IMR-90 (cell line): Measurements from ENCODE around the gene GNA14. TPM values are rescaled to one million over a fixed set of nuclear protein-coding genes. Genes with fewer than 3 reads are reported as not detected.

ENCODE experiments used
- ATAC-seq: fragments of 200-7000 bp; cut with Tn5 transposase; 2 replicates; pipeline ENCODE4 v1.9.1; 2020; ENCODE audit warnings: low read depth, mild to moderate bottlenecking, moderate library complexity
- BruUV-seq: library from RNA; stranded (reverse); fragments of 400-500 nt; replicated peaks from 2 replicates; lab custom pipeline; 2021; lab: Mats Ljungman, UMichigan
- CTCF ChIA-PET: fragments of 300-600 bp; formaldehyde crosslinking; extraction: SDS; loops from one replicate; lab custom pipeline; 2021; ENCODE audit warnings: antibody characterized with exemption; lab: Yijun Ruan, JAX
- POLR2A ChIA-PET: fragments of 300-600 bp; sonication (Branson Sonifier 250); formaldehyde crosslinking; loops from one replicate; lab custom pipeline; 2022; ENCODE audit warnings: antibody characterized with exemption; ENCODE audit not compliant: unreplicated experiment; lab: Charles Lee
- DNase-seq: peaks from one replicate; pipeline ENCODE4 v3.0.0; 2013
- H2AFZ ChIP-seq: replicated peaks from 2 replicates; pipeline ENCODE3; 2013; ENCODE audit warnings: low read length, mild to moderate bottlenecking; ENCODE audit not compliant: poor library complexity
- H2AK5ac ChIP-seq: 2 replicates; pipeline ENCODE4 v1.6.1; 2013; ENCODE audit warnings: low read depth, low read length, inconsistent platforms
- H2AK9ac ChIP-seq: replicated peaks from 2 replicates; pipeline ENCODE3; 2013; ENCODE audit warnings: mild to moderate bottlenecking, low read depth, low read length, moderate library complexity; ENCODE audit not compliant: poor library complexity
- H2BK120ac ChIP-seq: 2 replicates; pipeline ENCODE4 v1.6.1; 2013; ENCODE audit warnings: low read depth, low read length, inconsistent platforms
- H2BK15ac ChIP-seq: 3 replicates; pipeline ENCODE4 v1.6.1; 2013; ENCODE audit warnings: low read depth, low read length, inconsistent platforms
- H2BK20ac ChIP-seq: 2 replicates; pipeline ENCODE4 v1.6.1; 2013; ENCODE audit warnings: low read depth, mild to moderate bottlenecking, inconsistent platforms, low read length, moderate library complexity
- H2BK5ac ChIP-seq: 2 replicates; pipeline ENCODE4 v1.6.1; 2013; ENCODE audit warnings: mild to moderate bottlenecking, low read depth, low read length, inconsistent platforms; ENCODE audit not compliant: poor library complexity, severe bottlenecking
- H3K14ac ChIP-seq: replicated peaks from 2 replicates; pipeline ENCODE4 v1.6.1; 2013; ENCODE audit warnings: low read depth, low read length, inconsistent platforms
- H3K18ac ChIP-seq: 2 replicates; pipeline ENCODE4 v1.6.1; 2013; ENCODE audit warnings: low read depth, low read length, control low read depth
- H3K23ac ChIP-seq: 2 replicates; pipeline ENCODE4 v1.6.1; 2013; ENCODE audit warnings: low read depth, low read length, inconsistent platforms
- H3K27ac ChIP-seq: 2 replicates; pipeline ENCODE4 v1.5.1; 2013; ENCODE audit warnings: mild to moderate bottlenecking, control low read depth, low read length; ENCODE audit not compliant: insufficient read depth
- H3K27me3 ChIP-seq: 2 replicates; pipeline ENCODE4 v1.6.1; 2013; ENCODE audit warnings: low read length; ENCODE audit not compliant: control insufficient read depth, insufficient read depth
- H3K36me3 ChIP-seq: 2 replicates; pipeline ENCODE4 v1.6.1; 2013; ENCODE audit warnings: low read length, mixed read lengths; ENCODE audit not compliant: control insufficient read depth, insufficient read depth
- H3K4ac ChIP-seq: 2 replicates; pipeline ENCODE4 v1.6.1; 2013; ENCODE audit warnings: low read depth, low read length, inconsistent platforms
- H3K4me1 ChIP-seq: 2 replicates; pipeline ENCODE4 v1.6.1; 2013; ENCODE audit warnings: low read length, mixed read lengths; ENCODE audit not compliant: control insufficient read depth, insufficient read depth
- H3K4me2 ChIP-seq: 2 replicates; pipeline ENCODE4 v1.6.1; 2013; ENCODE audit warnings: low read depth, mild to moderate bottlenecking, control low read depth, low read length, moderate library complexity
- H3K4me3 ChIP-seq: 2 replicates; pipeline ENCODE4 v1.5.1; 2013; ENCODE audit warnings: low read depth, mild to moderate bottlenecking, control low read depth, low read length, moderate library complexity; ENCODE audit not compliant: insufficient read depth
- H3K56ac ChIP-seq: 2 replicates; pipeline ENCODE4 v1.6.1; 2013; ENCODE audit warnings: low read length, inconsistent platforms; ENCODE audit not compliant: insufficient read depth; ENCODE audit errors: extremely low read depth
- H3K79me1 ChIP-seq, 2 experiments: 2 replicates each; pipeline ENCODE4 v1.6.1; 2013; ENCODE audit warnings: low read length in 2 of 2, inconsistent platforms in 1 of 2, low read depth in 1 of 2
- H3K9ac ChIP-seq: 2 replicates; pipeline ENCODE4 v1.6.1; 2013; ENCODE audit warnings: low read depth, low read length, control low read depth
- H3K9me1 ChIP-seq: 2 replicates; pipeline ENCODE4 v1.6.1; 2013; ENCODE audit warnings: low read length, inconsistent platforms; ENCODE audit not compliant: insufficient read depth
- H3K9me3 ChIP-seq: 2 replicates; pipeline ENCODE4 v1.6.1; 2013; ENCODE audit warnings: low read length; ENCODE audit not compliant: control insufficient read depth, insufficient read depth
- H4K20me1 ChIP-seq: 2 replicates; pipeline ENCODE4 v1.6.1; 2013; ENCODE audit warnings: low read length, inconsistent platforms; ENCODE audit not compliant: insufficient read depth
- H4K5ac ChIP-seq: 2 replicates; pipeline ENCODE4 v1.6.1; 2013; ENCODE audit warnings: mild to moderate bottlenecking, low read depth, low read length, control low read depth
- H4K8ac ChIP-seq, 2 experiments: 2 replicates each; pipeline ENCODE4 v1.6.1; 2013; ENCODE audit warnings: low read depth in 2 of 2, low read length in 2 of 2, control low read depth in 1 of 2, inconsistent platforms in 1 of 2
- H4K91ac ChIP-seq: 2 replicates; pipeline ENCODE4 v1.6.1; 2013; ENCODE audit warnings: low read depth, low read length, inconsistent platforms; ENCODE audit not compliant: insufficient read depth
- BHLHE40 ChIP-seq: fragments of 150-350 bp; IDR thresholded peaks from 2 replicates; pipeline ENCODE4 v1.6.1; 2016; ENCODE audit warnings: mild to moderate bottlenecking, low read depth, low read length
- CEBPB ChIP-seq: IDR thresholded peaks from 2 replicates; pipeline ENCODE4 v1.6.1; 2012; ENCODE audit warnings: low read depth, low read length, improper control_type of control experiment
- CHD1 ChIP-seq: IDR thresholded peaks from 2 replicates; pipeline ENCODE4 v1.6.1; 2012; ENCODE audit warnings: low read depth, low read length, improper control_type of control experiment
- ELK1 ChIP-seq: fragments of 150-350 bp; IDR thresholded peaks from 2 replicates; pipeline ENCODE4 v1.6.1; 2016; ENCODE audit warnings: low read depth, mild to moderate bottlenecking, low read length, moderate library complexity, borderline replicate concordance
- FOS ChIP-seq: fragments of 150-350 bp; IDR thresholded peaks from 2 replicates; pipeline ENCODE4 v1.6.1; 2016; ENCODE audit warnings: low read depth, low read length
- MAFK ChIP-seq: IDR thresholded peaks from 2 replicates; pipeline ENCODE4 v1.6.1; 2012; ENCODE audit warnings: low read depth, low read length, improper control_type of control experiment
- MAZ ChIP-seq: IDR thresholded peaks from 2 replicates; pipeline ENCODE4 v1.6.1; 2012; ENCODE audit warnings: low read depth, mild to moderate bottlenecking, low read length, improper control_type of control experiment, moderate library complexity, borderline replicate concordance
- MXI1 ChIP-seq: IDR thresholded peaks from 2 replicates; pipeline ENCODE4 v1.6.1; 2012; ENCODE audit warnings: low read depth, mild to moderate bottlenecking, low read length, moderate library complexity, borderline replicate concordance
- NFE2L2 ChIP-seq: fragments of 150-350 bp; IDR thresholded peaks from 2 replicates; pipeline ENCODE4 v1.6.1; 2016; ENCODE audit warnings: low read depth, mild to moderate bottlenecking, low read length
- POLR2A ChIP-seq: IDR thresholded peaks from 2 replicates; pipeline ENCODE4 v1.6.1; 2012; ENCODE audit warnings: mild to moderate bottlenecking, low read depth, low read length
- RAD21 ChIP-seq: IDR thresholded peaks from 2 replicates; pipeline ENCODE4 v1.6.1; 2012; ENCODE audit warnings: low read length, improper control_type of control experiment
- RCOR1 ChIP-seq: IDR thresholded peaks from 2 replicates; pipeline ENCODE4 v1.6.1; 2012; ENCODE audit warnings: mild to moderate bottlenecking, low read length, improper control_type of control experiment; ENCODE audit not compliant: insufficient replicate concordance
- RFX5 ChIP-seq: IDR thresholded peaks from 2 replicates; pipeline ENCODE4 v1.8.0; 2012; ENCODE audit warnings: low read depth, mild to moderate bottlenecking, low read length, moderate library complexity
- SMC3 ChIP-seq: fragments of 150-350 bp; IDR thresholded peaks from 2 replicates; pipeline ENCODE4 v1.6.1; 2016; ENCODE audit warnings: low read depth, mild to moderate bottlenecking, antibody characterized with exemption, low read length, moderate library complexity
- USF2 ChIP-seq: fragments of 150-350 bp; IDR thresholded peaks from 2 replicates; pipeline ENCODE4 v1.6.1; 2017; ENCODE audit warnings: mild to moderate bottlenecking, antibody characterized with exemption, low read length, low read depth
- WGBS, 2 experiments: methylation state at CpG; one replicate each; pipeline versions ENCODE4 v1.1.5 to v1.1.7; 2013; ENCODE audit warnings: missing lambda C conversion rate in 2 of 2; ENCODE audit not compliant: insufficient read length in 1 of 2; ENCODE audit errors: extremely low coverage in 2 of 2; 5-methylcytosine and 5-hydroxymethylcytosine counted together
- dilution Hi-C: fragments of 300-500 bp; cut with HindIII; formaldehyde crosslinking; loops from one replicate; pipeline ENCODE4 v1.14.3; 2018; ENCODE audit warnings: low sequenced_read_pairs; ENCODE audit not compliant: unreplicated experiment
- in situ Hi-C: fragments of 300-500 bp; cut with MboI; formaldehyde crosslinking; loops from 3 replicates; pipeline ENCODE4 v1.14.3; 2019; ENCODE audit warnings: low sequenced_read_pairs, inconsistent platforms, mixed read lengths
- intact Hi-C: fragments of 100-400 bp; cut with micrococcal nuclease; formaldehyde crosslinking; loops from 2 replicates; pipeline ENCODE4 v1.10.0; 2022
- polyA plus RNA-seq, 3 experiments: library from polyadenylated mRNA; depleted of rRNA; stranded (reverse); fragments of >200 nt; gene quantifications; 2 replicates each; pipeline ENCODE4 v1.2.3, GENCODE V29; 2012; ENCODE audit warnings: low replicate concordance in 1 of 3
- total RNA-seq: library from RNA; depleted of rRNA; stranded (reverse); fragments of >200 nt; gene quantifications from 2 replicates; pipeline ENCODE4 v1.2.3, GENCODE V29; 2012
- TF ChIP-seq, protein P1 (sequence below): conservative IDR thresholded peaks from 2 replicates; pipeline ENCODE4 v1.5.1; 2012; ENCODE audit warnings: mild to moderate bottlenecking, low read depth, low read length, improper control_type of control experiment

The GNA14 gene
- total and polyA plus RNA-seq, 2 of the 4 experiments (the other 2 are of a cell fraction) = under 0.01 to 0.03 TPM

DNA sequence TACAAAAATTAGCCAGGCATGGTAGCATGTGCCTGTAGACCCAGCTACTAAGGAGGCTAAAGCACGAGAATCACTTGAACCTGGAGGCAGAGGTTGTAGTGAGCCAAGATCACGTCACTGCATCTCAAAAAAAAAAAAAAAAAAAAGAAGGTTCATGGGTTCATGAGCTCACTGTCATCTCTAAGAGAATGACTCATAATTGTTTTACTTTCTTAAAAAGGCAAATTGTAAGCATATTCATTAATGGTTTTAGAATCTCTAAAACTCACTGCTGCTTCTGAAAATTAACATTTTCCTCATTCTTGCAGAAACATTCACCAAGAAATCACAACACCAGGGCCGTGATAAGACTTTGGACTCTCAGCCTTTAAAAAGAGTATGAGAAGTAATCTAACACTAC lies 103.6 kb downstream of the GNA14 start:
- Histone ChIP-seq H3K36me3 (no peaks in the 10 kb centered on the region), H3K56ac (no peak overlapping the region; the same call in 1 of the 2 replicates), H2AK5ac (no peak overlapping the region), H4K5ac (no peak overlapping the region), H3K14ac (no peak overlapping the region), H2AK9ac (no peak overlapping the region), H3K27me3 (no peaks in the 10 kb centered on the region), H2BK15ac (no peak overlapping the region), H4K8ac (no peak overlapping the region), H4K91ac (no peak overlapping the region), H3K18ac (no peak overlapping the region), H2AFZ (no peak overlapping the region), H3K27ac (no peak overlapping the region), H3K4ac (no peak overlapping the region), H3K4me1 (no peaks in the 10 kb centered on the region), H2BK120ac (no peak overlapping the region), H4K20me1 (no peaks in the 10 kb centered on the region), H3K23ac (no peak overlapping the region), H3K4me2 (no peak overlapping the region), H2BK20ac (no peak overlapping the region), H3K9ac (no peak overlapping the region), H3K4me3 (no peak overlapping the region), H3K9me3 (peaks cover 7% of the 10 kb centered on the region), H2BK5ac (no peak overlapping the region), H3K79me1 (no peaks in the 10 kb centered on the region), H3K9me1 (no peaks in the 10 kb centered on the region)
- ATAC-seq (no peak), DNase-seq (no peak)
- in situ Hi-C loops = no loop called here
- ChIA-PET POLR2A (no interaction called here), CTCF (no interaction called here)
- intact Hi-C loops = no loop called here
- WGBS, 2 experiments = no CpG with 5 or more reads among the region's 3 CpGs
- no TSS peak for BruUV-seq
- dilution Hi-C loops = no loop called here
- TF ChIP-seq MAFK (no peak), MXI1 (no peak), FOS (no peak), NFE2L2 (no peak), MAZ (no peak), POLR2A (no peak), BHLHE40 (no peak), CHD1 (no peak), SMC3 (no peak), USF2 (no peak), ELK1 (no peak), RFX5 (no peak), RAD21 (no peak), RCOR1 (no peak), CEBPB (no peak)
- TF ChIP-seq, protein P1, sequence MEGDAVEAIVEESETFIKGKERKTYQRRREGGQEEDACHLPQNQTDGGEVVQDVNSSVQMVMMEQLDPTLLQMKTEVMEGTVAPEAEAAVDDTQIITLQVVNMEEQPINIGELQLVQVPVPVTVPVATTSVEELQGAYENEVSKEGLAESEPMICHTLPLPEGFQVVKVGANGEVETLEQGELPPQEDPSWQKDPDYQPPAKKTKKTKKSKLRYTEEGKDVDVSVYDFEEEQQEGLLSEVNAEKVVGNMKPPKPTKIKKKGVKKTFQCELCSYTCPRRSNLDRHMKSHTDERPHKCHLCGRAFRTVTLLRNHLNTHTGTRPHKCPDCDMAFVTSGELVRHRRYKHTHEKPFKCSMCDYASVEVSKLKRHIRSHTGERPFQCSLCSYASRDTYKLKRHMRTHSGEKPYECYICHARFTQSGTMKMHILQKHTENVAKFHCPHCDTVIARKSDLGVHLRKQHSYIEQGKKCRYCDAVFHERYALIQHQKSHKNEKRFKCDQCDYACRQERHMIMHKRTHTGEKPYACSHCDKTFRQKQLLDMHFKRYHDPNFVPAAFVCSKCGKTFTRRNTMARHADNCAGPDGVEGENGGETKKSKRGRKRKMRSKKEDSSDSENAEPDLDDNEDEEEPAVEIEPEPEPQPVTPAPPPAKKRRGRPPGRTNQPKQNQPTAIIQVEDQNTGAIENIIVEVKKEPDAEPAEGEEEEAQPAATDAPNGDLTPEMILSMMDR = no peak
